HepG2 (cell line): Measurements from ENCODE around the gene PARD3. TPM values are rescaled to one million over a fixed set of nuclear protein-coding genes. Genes with fewer than 3 reads are reported as not detected.

ENCODE experiments used
- CAMTA2 ChIP-seq: sonication (generic); formaldehyde crosslinking; IDR thresholded peaks from 2 replicates; pipeline ENCODE4 v1.4.0; 2020; ENCODE audit warnings: mild to moderate bottlenecking, missing genetic modification reagents, borderline replicate concordance
- DNMT1 ChIP-seq: sonication (generic); formaldehyde crosslinking; IDR thresholded peaks from 2 replicates; pipeline ENCODE4 v1.5.1; 2020; ENCODE audit warnings: mild to moderate bottlenecking, missing genetic modification reagents
- FLYWCH1 ChIP-seq: sonication (generic); formaldehyde crosslinking; IDR thresholded peaks from 2 replicates; pipeline ENCODE4 v1.8.1; 2023; ENCODE audit warnings: mild to moderate bottlenecking, missing genetic modification reagents
- FOSL2 ChIP-seq: sonication (generic); formaldehyde crosslinking; IDR thresholded peaks from 2 replicates; pipeline ENCODE4 v1.4.0; 2020; ENCODE audit warnings: missing genetic modification reagents
- GABPB1 ChIP-seq: IDR thresholded peaks from 2 replicates; pipeline ENCODE4 v1.6.1; 2016; ENCODE audit warnings: mild to moderate bottlenecking, missing genetic modification reagents, moderate library complexity, missing compliant biosample characterization
- GLMP ChIP-seq: sonication (generic); formaldehyde crosslinking; IDR thresholded peaks from 2 replicates; pipeline ENCODE4 v1.9.0; 2021; ENCODE audit warnings: missing genetic modification reagents, mild to moderate bottlenecking, borderline replicate concordance
- LCORL ChIP-seq, 2 experiments: fragments of 450-650 bp in 1 of 2; sonication (generic) in 1 of 2; formaldehyde crosslinking in 1 of 2; IDR thresholded peaks; 2 replicates each; pipeline versions ENCODE4 v1.5.0 to v1.6.1; 2017 to 2020; ENCODE audit warnings: antibody characterized with exemption in 1 of 2, missing genetic modification reagents in 1 of 2
- MATR3 ChIP-seq: sonication (generic); formaldehyde crosslinking; IDR thresholded peaks from 2 replicates; pipeline ENCODE4 v1.4.0; 2020; ENCODE audit warnings: missing genetic modification reagents
- NFKBIZ ChIP-seq: IDR thresholded peaks from 2 replicates; pipeline ENCODE4 v1.6.1; 2018; ENCODE audit warnings: missing genetic modification reagents, missing compliant biosample characterization
- NFYB ChIP-seq: sonication (generic); formaldehyde crosslinking; IDR thresholded peaks from 2 replicates; pipeline ENCODE4 v1.4.0; 2020; ENCODE audit warnings: missing genetic modification reagents
- NKX3-1 ChIP-seq: sonication (generic); formaldehyde crosslinking; IDR thresholded peaks from 2 replicates; pipeline ENCODE4 v1.5.0; 2020; ENCODE audit warnings: missing genetic modification reagents
- PCBP2 ChIP-seq: fragments of 200-400 bp; formaldehyde crosslinking; optimal IDR thresholded peaks from 2 replicates; pipeline ENCODE3; 2018; ENCODE audit warnings: low read length, low read depth; ENCODE audit not compliant: poor library complexity, severe bottlenecking
- RELA ChIP-seq: sonication (generic); formaldehyde crosslinking; IDR thresholded peaks from 2 replicates; pipeline ENCODE4 v1.4.0; 2020; ENCODE audit warnings: missing genetic modification reagents
- RFX1 ChIP-seq: fragments of 450-650 bp; IDR thresholded peaks from 2 replicates; pipeline ENCODE4 v1.6.1; 2017
- SETDB1 ChIP-seq: sonication (generic); formaldehyde crosslinking; IDR thresholded peaks from 2 replicates; pipeline ENCODE4 v1.5.1; 2020; ENCODE audit warnings: missing genetic modification reagents, mild to moderate bottlenecking, borderline replicate concordance
- U2AF1 ChIP-seq: fragments of 200-400 bp; formaldehyde crosslinking; optimal IDR thresholded peaks from 2 replicates; pipeline ENCODE3; 2017; ENCODE audit warnings: mild to moderate bottlenecking, low read depth, low read length
- YEATS4 ChIP-seq: sonication (generic); formaldehyde crosslinking; IDR thresholded peaks from 2 replicates; pipeline ENCODE4 v1.4.0; 2020; ENCODE audit warnings: missing genetic modification reagents, borderline replicate concordance
- ZKSCAN8 ChIP-seq: IDR thresholded peaks from 2 replicates; pipeline ENCODE4 v1.6.1; 2016; ENCODE audit warnings: borderline replicate concordance, missing genetic modification reagents, missing compliant biosample characterization
- ZNF225 ChIP-seq: sonication (generic); formaldehyde crosslinking; IDR thresholded peaks from 2 replicates; pipeline ENCODE4 v1.4.0; 2020; ENCODE audit warnings: mild to moderate bottlenecking, missing genetic modification reagents
- ZNF513 ChIP-seq: sonication (generic); formaldehyde crosslinking; conservative IDR thresholded peaks from 2 replicates; pipeline ENCODE4 v1.5.0; 2020; ENCODE audit warnings: missing genetic modification reagents
- ZNF549 ChIP-seq: sonication (generic); formaldehyde crosslinking; IDR thresholded peaks from 2 replicates; pipeline ENCODE4 v1.5.0; 2020; ENCODE audit warnings: missing genetic modification reagents
- ZNF556 ChIP-seq: sonication (generic); formaldehyde crosslinking; IDR thresholded peaks from 2 replicates; pipeline ENCODE4 v1.4.0; 2020; ENCODE audit warnings: mild to moderate bottlenecking, missing genetic modification reagents, borderline replicate concordance
- ZNF576 ChIP-seq: sonication (generic); formaldehyde crosslinking; IDR thresholded peaks from 2 replicates; pipeline ENCODE4 v1.4.0; 2020; ENCODE audit warnings: mild to moderate bottlenecking, missing genetic modification reagents
- ZNF710 ChIP-seq: sonication (generic); formaldehyde crosslinking; IDR thresholded peaks from 2 replicates; pipeline ENCODE4 v1.5.0; 2020; ENCODE audit warnings: mild to moderate bottlenecking, missing genetic modification reagents, borderline replicate concordance
- ZNF768 ChIP-seq: sonication (generic); formaldehyde crosslinking; IDR thresholded peaks from 2 replicates; pipeline ENCODE4 v1.4.0; 2020; ENCODE audit warnings: missing genetic modification reagents
- ZNF839 ChIP-seq: sonication (generic); formaldehyde crosslinking; IDR thresholded peaks from 2 replicates; pipeline ENCODE4 v1.4.0; 2020; ENCODE audit warnings: missing genetic modification reagents, mild to moderate bottlenecking, borderline replicate concordance
- polyA plus RNA-seq, 8 experiments: library from polyadenylated mRNA; depleted of rRNA in 3 of 8; stranded (reverse) in 7 of 8; unstranded in 1 of 8; fragments of >200 nt; fragmentation: Illumina TruSeq in 4 of 8; extraction: Trizol in 4 of 8; gene quantifications; 2 replicates each; pipeline versions ENCODE4 v1.2.1 to v1.2.3, GENCODE V29; 2011 to 2016; ENCODE audit warnings: low read depth in 4 of 8, missing spikeins in 1 of 8, mixed read lengths in 1 of 8; ENCODE audit not compliant: insufficient read depth in 1 of 8
- total RNA-seq, 5 experiments: library from RNA; depleted of rRNA; stranded (reverse); fragments of >200 nt; fragmentation: Illumina TruSeq; extraction: Trizol; gene quantifications; 2 replicates each; pipeline ENCODE4 v1.2.3, GENCODE V29; 2016; ENCODE audit warnings: low read depth in 1 of 5

Gene PARD3
- total and polyA plus RNA-seq, 2 of the 13 experiments (the other 11 are each of a cell fraction or from before 2014, with no cell fraction given), result 40.9 to 60.0 TPM

- TF ChIP-seq ZNF576 (CRISPR knock-in tag) (no peak), PCBP2 (no peak), NFKBIZ (CRISPR knock-in tag) (peak; percentile 94; the same call in 1 of the 2 replicates), LCORL (IDR thresholded peaks at IDR 0.05) (peak; percentile 97), LCORL (CRISPR knock-in tag; IDR thresholded peaks at IDR 0.05) (peak; percentile 93), FOSL2 (CRISPR knock-in tag) (peak; percentile 89), RFX1 (no peak), ZNF513 (CRISPR knock-in tag) (no peak), GABPB1 (peak; percentile 40; the same call in 1 of the 2 replicates), DNMT1 (CRISPR knock-in tag) (no peak), ZNF710 (CRISPR knock-in tag) (no peak; the same call in 1 of the 2 replicates), NFYB (no peak), GLMP (CRISPR knock-in tag) (no peak), FLYWCH1 (CRISPR knock-in tag) (no peak), CAMTA2 (CRISPR knock-in tag) (no peak), SETDB1 (CRISPR knock-in tag) (no peak), ZNF839 (no peak), ZNF556 (peak; percentile 91; the same call in 1 of the 2 replicates), MATR3 (CRISPR knock-in tag) (no peak), ZKSCAN8 (peak; percentile 95), U2AF1 (no peak), RELA (CRISPR knock-in tag) (peak; percentile 39; the same call in 1 of the 2 replicates), ZNF768 (CRISPR knock-in tag) (no peak), NKX3-1 (CRISPR knock-in tag) (peak; percentile 65; the same call in 1 of the 2 replicates), ZNF549 (CRISPR knock-in tag) (no peak), YEATS4 (peak; percentile 53; the same call in 1 of the 2 replicates), ZNF225 (CRISPR knock-in tag) (no peak)
These were observed 693.9 kb downstream of the PARD3 start (continued) for GRCh38 chr10:34121125-34121753.
